HCT116 (cell line): ENCODE results near the gene DBF4. TPM values are rescaled to one million over a fixed set of nuclear protein-coding genes. Genes with fewer than 3 reads are reported as not detected.
"Not testable (repeated sequence)": the region's sequence is repeated elsewhere in the genome, so short reads cannot be mapped to it uniquely, and the experiment has no call there.

Source experiments
- ATAC-seq: fragments of 200-7000 bp; cut with Tn5 transposase; 2 replicates; pipeline ENCODE4 v1.9.1; 2020; ENCODE audit warnings: mild to moderate bottlenecking, moderate library complexity
- BruUV-seq: library from RNA; stranded (reverse); fragments of 400-500 nt; replicated peaks from 2 replicates; lab custom pipeline; 2021; lab: Mats Ljungman, UMichigan
- CTCF ChIA-PET: fragments of 300-600 bp; sonication (Branson Sonifier 250); formaldehyde crosslinking; loops from one replicate; lab custom pipeline; 2021; ENCODE audit warnings: antibody characterized with exemption; lab: Charles Lee
- POLR2A ChIA-PET: fragments of 300-600, 350-600 bp; sonication (Branson Sonifier 250); formaldehyde crosslinking; loops from one replicate; lab custom pipeline; 2021; ENCODE audit warnings: antibody characterized with exemption; lab: Charles Lee
- RAD21 ChIA-PET, 2 experiments: fragments of 300-600 bp; sonication (Branson Sonifier 250); formaldehyde crosslinking; loops; one replicate each; lab custom pipeline; 2023; ENCODE audit warnings: low total read pairs in 2 of 2; ENCODE audit not compliant: uncharacterized antibody in 2 of 2, unreplicated experiment in 2 of 2, low non-redundant PET in 1 of 2; lab: Charles Lee
- DNase-seq: peaks from one replicate; pipeline ENCODE4 v3.0.0-alpha.2; 2010; ENCODE audit warnings: low read depth, low spot score
- H2AFZ ChIP-seq: fragments of 200-600 bp; shearing (Covaris generic), sonication (generic); 2 replicates; pipeline ENCODE4 v1.6.1; 2017; ENCODE audit warnings: low read depth, mixed run types, mixed read lengths, antibody characterized with exemption, low read length; ENCODE audit not compliant: poor library complexity, severe bottlenecking
- H3K27ac ChIP-seq: 2 replicates; pipeline ENCODE4 v1.5.1; 2012; ENCODE audit warnings: low read depth, low read length
- H3K27me3 ChIP-seq: fragments of 200-600 bp; sonication (generic); 2 replicates; pipeline ENCODE4 v1.6.1; 2016; ENCODE audit warnings: mixed run types, low read length, mixed read lengths; ENCODE audit not compliant: insufficient read depth
- H3K36me3 ChIP-seq, 2 experiments: fragments of 200-500 bp in 1 of 2; fragments of 200-600 bp in 1 of 2; sonication (Bioruptor generic) in 1 of 2; sonication (generic) in 1 of 2; 2 replicates each; pipeline versions ENCODE4 v1.5.1 to v1.6.1; 2014 to 2016; ENCODE audit warnings: low read length in 2 of 2, inconsistent platforms in 1 of 2, mixed read lengths in 1 of 2, mixed run types in 1 of 2; ENCODE audit not compliant: insufficient read depth in 2 of 2, control insufficient read depth in 1 of 2
- H3K4me1 ChIP-seq, 2 experiments: fragments of 200-600 bp in 1 of 2; sonication (generic) in 1 of 2; 2 replicates each; pipeline versions ENCODE4 v1.5.1 to v1.6.1; 2012 to 2017; ENCODE audit warnings: low read length in 2 of 2, inconsistent platforms in 1 of 2, mild to moderate bottlenecking in 1 of 2, mixed read lengths in 1 of 2, mixed run types in 1 of 2, moderate library complexity in 1 of 2; ENCODE audit not compliant: insufficient read depth in 2 of 2, control insufficient read depth in 1 of 2
- H3K4me2 ChIP-seq: fragments of 200-600 bp; sonication (generic); 2 replicates; pipeline ENCODE4 v1.6.1; 2017; ENCODE audit warnings: mixed run types, low read length, mixed read lengths
- H3K4me3 ChIP-seq, 2 experiments: fragments of 200-600 bp in 1 of 2; sonication (generic) in 1 of 2; replicated peaks in 1 of 2; 2 replicates each; pipeline ENCODE4 v1.5.1; 2011 to 2016; ENCODE audit warnings: low read length in 2 of 2, control low read depth in 1 of 2, low read depth in 1 of 2, mild to moderate bottlenecking in 1 of 2, mixed read lengths in 1 of 2, mixed run types in 1 of 2
- H3K79me2 ChIP-seq: fragments of 200-600 bp; sonication (generic); 2 replicates; pipeline ENCODE4 v1.6.1; 2017; ENCODE audit warnings: mild to moderate bottlenecking, mixed run types, low read length, moderate library complexity, mixed read lengths; ENCODE audit not compliant: insufficient read depth
- H3K9ac ChIP-seq: fragments of 200-600 bp; sonication (generic); 2 replicates; pipeline ENCODE4 v1.6.1; 2016; ENCODE audit warnings: low read length, mixed read lengths
- H3K9me2 ChIP-seq: fragments of 200-600 bp; sonication (generic), shearing (Covaris generic); 2 replicates; pipeline ENCODE4 v1.6.1; 2017; ENCODE audit warnings: mixed run types, mild to moderate bottlenecking, moderate library complexity; ENCODE audit not compliant: insufficient read depth
- H3K9me3 ChIP-seq, 2 experiments: fragments of 200-500 bp in 1 of 2; fragments of 200-600 bp in 1 of 2; sonication (Bioruptor generic) in 1 of 2; sonication (generic) in 1 of 2; 2 replicates each; pipeline ENCODE4 v1.6.1; 2014 to 2017; ENCODE audit warnings: low read length in 2 of 2, mixed read lengths in 2 of 2, inconsistent platforms in 1 of 2, low read depth in 1 of 2, mild to moderate bottlenecking in 1 of 2, mixed run types in 1 of 2, moderate library complexity in 1 of 2; ENCODE audit not compliant: control insufficient read depth in 1 of 2, insufficient read depth in 1 of 2
- H4K20me1 ChIP-seq: fragments of 200-600 bp; sonication (generic), shearing (Covaris generic); 2 replicates; pipeline ENCODE4 v1.6.1; 2017; ENCODE audit warnings: mixed run types, mild to moderate bottlenecking, moderate library complexity; ENCODE audit not compliant: insufficient read depth
- ATF3 ChIP-seq: IDR thresholded peaks from 2 replicates; pipeline ENCODE4 v1.6.1; 2012
- CBX3 ChIP-seq: IDR thresholded peaks from 2 replicates; pipeline ENCODE4 v1.6.1; 2012; ENCODE audit warnings: low read depth
- CEBPB ChIP-seq: IDR thresholded peaks from 2 replicates; pipeline ENCODE4 v1.6.1; 2012; ENCODE audit warnings: low read depth
- CTCF ChIP-seq, 3 experiments: fragments of 200-600 bp in 1 of 3; sonication (generic) in 1 of 3; IDR thresholded peaks in 2 of 3; conservative IDR thresholded peaks in 1 of 3; 2 replicates each; pipeline ENCODE4 v1.5.1; 2012 to 2017; ENCODE audit warnings: low read depth in 2 of 3, low read length in 2 of 3, antibody characterized with exemption in 1 of 3, borderline replicate concordance in 1 of 3, control low read depth in 1 of 3, mild to moderate bottlenecking in 1 of 3, mixed read lengths in 1 of 3, mixed run types in 1 of 3, moderate library complexity in 1 of 3; ENCODE audit not compliant: insufficient read depth in 1 of 3
- ELF1 ChIP-seq: IDR thresholded peaks from 2 replicates; pipeline ENCODE4 v1.6.1; 2012; ENCODE audit warnings: low read depth, borderline replicate concordance
- EZH2 ChIP-seq: fragments of 200-600 bp; sonication (generic); IDR thresholded peaks from 2 replicates; pipeline ENCODE4 v1.6.1; 2017; ENCODE audit warnings: antibody characterized with exemption, mixed run types
- FOSL1 ChIP-seq: IDR thresholded peaks from 2 replicates; pipeline ENCODE4 v1.6.1; 2012; ENCODE audit warnings: low read depth
- JUND ChIP-seq: IDR thresholded peaks from 2 replicates; pipeline ENCODE4 v1.6.1; 2012
- MAX ChIP-seq: IDR thresholded peaks from 2 replicates; pipeline ENCODE4 v1.6.1; 2012
- POLR2A ChIP-seq: IDR thresholded peaks from 2 replicates; pipeline ENCODE4 v1.7.0; 2011; ENCODE audit warnings: borderline replicate concordance; ENCODE audit not compliant: insufficient read depth, insufficient read length; ENCODE audit errors: extremely low read depth
- POLR2AphosphoS5 ChIP-seq: IDR thresholded peaks from 2 replicates; pipeline ENCODE4 v1.6.1; 2011; ENCODE audit warnings: mild to moderate bottlenecking, low read depth, low read length, moderate library complexity
- REST ChIP-seq: IDR thresholded peaks from 2 replicates; pipeline ENCODE4 v1.6.1; 2012; ENCODE audit warnings: low read depth
- SIN3A ChIP-seq: IDR thresholded peaks from 2 replicates; pipeline ENCODE4 v1.6.1; 2012; ENCODE audit warnings: low read depth
- SRF ChIP-seq: IDR thresholded peaks from 2 replicates; pipeline ENCODE4 v1.6.1; 2012; ENCODE audit warnings: low read depth
- ZNF274 ChIP-seq: fragments of 200-500 bp; sonication (Bioruptor generic); IDR thresholded peaks from 2 replicates; pipeline ENCODE4 v1.6.1; 2014; ENCODE audit warnings: mild to moderate bottlenecking, low read depth, low read length, inconsistent platforms
- intact Hi-C: fragments of 100-400 bp; cut with micrococcal nuclease; formaldehyde crosslinking; loops from 2 replicates; pipeline ENCODE4 v1.10.0; 2022
- total RNA-seq: library from RNA; stranded (reverse); gene quantifications from one replicate; pipeline ENCODE4 v1.2.1, GENCODE V29; 2021; ENCODE audit not compliant: unreplicated experiment

DBF4 gene
- total RNA-seq, 1 experiment from 2014 or later: 62.2 TPM

GRCh38 chr7:87908814-87909213 lies 32.5 kb downstream of the DBF4 start:
- TF ChIP-seq POLR2AphosphoS5: peak; percentile 22; the same call in 1 of the 2 replicates
- 0 out of 6 replicates have a peak, but pooled peaks of 2 of the 3 experiments have one; percentile 11 to 12 for TF ChIP-seq CTCF (IDR thresholded peaks at IDR 0.05 in 2 of 3, conservative IDR thresholded peaks at IDR 0.05 in 1 of 3; ENCODE audit: borderline replicate concordance in 1 of 3, insufficient read depth in 1 of 3, low read depth in 2 of 3, low read length in 2 of 3)
- H3K4me1 ChIP-seq, H3K9me2 ChIP-seq, H4K20me1 ChIP-seq, DNase-seq, POLR2A ChIA-PET, RAD21 ChIA-PET, H3K4me3 ChIP-seq, H3K9me3 ChIP-seq, CTCF ChIA-PET, H3K79me2 ChIP-seq, H3K9ac ChIP-seq, H3K27me3 ChIP-seq, H3K27ac ChIP-seq, H2AFZ ChIP-seq, H3K4me2 ChIP-seq, BruUV-seq: not testable (repeated sequence)
- H3K36me3 ChIP-seq: peaks cover 9 to 18% of the 10 kb centered on the region in 2 experiments; a peak in 3 of 4 replicates
- ATAC-seq: peak; percentile 60
- intact Hi-C loops: loop anchor here (10.0 kb wide), 1 partner anchor 206 kb away; no protein-coding TSS in a partner anchor

GRCh38 chr7:87912121-87912520 lies 35.8 kb downstream of the DBF4 start:
- H2AFZ ChIP-seq: no peak overlapping the region
- no peaks in the 10 kb centered on the region for H3K79me2 ChIP-seq
- ATAC-seq (no peak), DNase-seq (no peak)
- no peak overlapping the region for H3K4me2 ChIP-seq
- no peak overlapping the region for H3K4me3 ChIP-seq
- H4K20me1 ChIP-seq: no peaks in the 10 kb centered on the region
- CTCF ChIA-PET: no interaction called here
- RAD21 ChIA-PET: no interaction called here
- BruUV-seq: no TSS peak
- H3K4me1 ChIP-seq: no peaks in the 10 kb centered on the region
- POLR2A ChIA-PET: no interaction called here
- intact Hi-C loops: no loop called here
- H3K36me3 ChIP-seq: peaks cover 0 to 6% of the 10 kb centered on the region in 2 experiments; a peak in 1 of 4 replicates
- TF ChIP-seq ELF1 (no peak), REST (no peak), ATF3 (no peak), CBX3 (no peak), EZH2 (no peak), POLR2AphosphoS5 (no peak), SIN3A (no peak), FOSL1 (no peak), MAX (no peak), SRF (no peak), CEBPB (no peak), JUND (no peak), POLR2A (no peak), ZNF274 (no peak)
- TF ChIP-seq, all 23 proteins: peak for 0
- no peaks in the 10 kb centered on the region for H3K9me2 ChIP-seq
- H3K9ac ChIP-seq: no peak overlapping the region
- no peaks in the 10 kb centered on the region for H3K9me3 ChIP-seq
- H3K27me3 ChIP-seq: no peaks in the 10 kb centered on the region
- H3K27ac ChIP-seq: no peak overlapping the region
